Panc1 (cell line): ENCODE measurements around the gene ZNF639. TPM values are rescaled to one million over a fixed set of nuclear protein-coding genes. Genes with fewer than 3 reads are reported as not detected.

Experiments used
- ATAC-seq: fragments of 200-7000 bp; cut with Tn5 transposase; 2 replicates; pipeline ENCODE4 v1.9.1; 2020; ENCODE audit warnings: mild to moderate bottlenecking, moderate library complexity
- BruUV-seq: library from RNA; stranded (reverse); fragments of 400-500 nt; replicated peaks from 2 replicates; lab custom pipeline; 2021; lab: Mats Ljungman, UMichigan
- CTCF ChIA-PET: fragments of 300-600 bp; sonication (Branson Sonifier 250); formaldehyde crosslinking; loops from one replicate; lab custom pipeline; 2022; ENCODE audit warnings: antibody characterized with exemption; lab: Charles Lee
- POLR2A ChIA-PET: fragments of 300-600 bp; sonication (Branson Sonifier 250); formaldehyde crosslinking; loops from one replicate; lab custom pipeline; 2022; ENCODE audit warnings: antibody characterized with exemption; lab: Charles Lee
- DNase-seq: peaks from one replicate; pipeline ENCODE4 v3.0.0-alpha.2; 2010; ENCODE audit warnings: low read depth, low spot score
- H3K27ac ChIP-seq: 2 replicates; pipeline ENCODE4 v1.5.1; 2011; ENCODE audit warnings: mild to moderate bottlenecking, low read length, inconsistent platforms
- H3K27me3 ChIP-seq: fragments of 200-500 bp; sonication (Bioruptor generic); 2 replicates; pipeline ENCODE4 v1.6.0; 2014; ENCODE audit warnings: low read length, inconsistent platforms; ENCODE audit not compliant: control insufficient read depth, insufficient read depth
- H3K36me3 ChIP-seq: fragments of 200-500 bp; sonication (Bioruptor generic); 2 replicates; pipeline ENCODE4 v1.5.1; 2014; ENCODE audit warnings: inconsistent platforms, mild to moderate bottlenecking, low read length, moderate library complexity; ENCODE audit not compliant: control insufficient read depth, insufficient read depth
- H3K4me1 ChIP-seq: 2 replicates; pipeline ENCODE4 v1.5.1; 2011; ENCODE audit warnings: inconsistent platforms, mild to moderate bottlenecking, low read length, moderate library complexity; ENCODE audit not compliant: control insufficient read depth, insufficient read depth
- H3K4me3 ChIP-seq, 2 experiments: 2 replicates each; pipeline ENCODE4 v1.5.1; 2011 to 2012; ENCODE audit warnings: low read depth in 2 of 2, low read length in 2 of 2, mild to moderate bottlenecking in 2 of 2, inconsistent platforms in 1 of 2, moderate library complexity in 1 of 2
- H3K9me3 ChIP-seq: fragments of 200-500 bp; sonication (Bioruptor generic); 2 replicates; pipeline ENCODE4 v1.5.1; 2014; ENCODE audit warnings: low read depth, mild to moderate bottlenecking, inconsistent platforms, low read length, moderate library complexity; ENCODE audit not compliant: control insufficient read depth, insufficient read depth
- CTCF ChIP-seq: fragments of 450-650 bp; IDR thresholded peaks from 2 replicates; pipeline ENCODE4 v1.5.1; 2017; ENCODE audit warnings: mild to moderate bottlenecking
- POLR2AphosphoS5 ChIP-seq: IDR thresholded peaks from 2 replicates; pipeline ENCODE4 v1.6.1; 2012; ENCODE audit warnings: mild to moderate bottlenecking, low read depth, low read length, moderate library complexity
- SIN3A ChIP-seq: IDR thresholded peaks from 2 replicates; pipeline ENCODE4 v1.6.1; 2012; ENCODE audit warnings: low read depth, mild to moderate bottlenecking, low read length, moderate library complexity, borderline replicate concordance; ENCODE audit not compliant: insufficient read depth
- TCF7L2 ChIP-seq: IDR thresholded peaks from 2 replicates; pipeline ENCODE4 v1.6.1; 2011; ENCODE audit warnings: mild to moderate bottlenecking, low read depth, low read length, inconsistent platforms
- in situ Hi-C: cut with HindIII; loops from 2 replicates; pipeline ENCODE4 v1.10.0; 2016; ENCODE audit warnings: low sequenced_read_pairs, low pct_unique_long_range_greater_than_20kb
- intact Hi-C: fragments of 100-400 bp; cut with micrococcal nuclease; formaldehyde crosslinking; loops from one replicate; pipeline ENCODE4 v1.10.0; 2022; ENCODE audit not compliant: unreplicated experiment
- total RNA-seq: library from RNA; stranded (reverse); gene quantifications from one replicate; pipeline ENCODE4 v1.2.1, GENCODE V29; 2021; ENCODE audit not compliant: unreplicated experiment
- TF ChIP-seq, protein P1 (sequence below), 2 experiments: IDR thresholded peaks; 2 replicates each; pipeline ENCODE4 v1.6.1; 2011 to 2012; ENCODE audit warnings: low read depth in 2 of 2, control low read depth in 1 of 2, low read length in 1 of 2, mild to moderate bottlenecking in 1 of 2, moderate library complexity in 1 of 2; ENCODE audit not compliant: insufficient read depth in 1 of 2

Gene ZNF639
- total RNA-seq, 1 experiment from 2014 or later = 56.1 TPM

DNA sequence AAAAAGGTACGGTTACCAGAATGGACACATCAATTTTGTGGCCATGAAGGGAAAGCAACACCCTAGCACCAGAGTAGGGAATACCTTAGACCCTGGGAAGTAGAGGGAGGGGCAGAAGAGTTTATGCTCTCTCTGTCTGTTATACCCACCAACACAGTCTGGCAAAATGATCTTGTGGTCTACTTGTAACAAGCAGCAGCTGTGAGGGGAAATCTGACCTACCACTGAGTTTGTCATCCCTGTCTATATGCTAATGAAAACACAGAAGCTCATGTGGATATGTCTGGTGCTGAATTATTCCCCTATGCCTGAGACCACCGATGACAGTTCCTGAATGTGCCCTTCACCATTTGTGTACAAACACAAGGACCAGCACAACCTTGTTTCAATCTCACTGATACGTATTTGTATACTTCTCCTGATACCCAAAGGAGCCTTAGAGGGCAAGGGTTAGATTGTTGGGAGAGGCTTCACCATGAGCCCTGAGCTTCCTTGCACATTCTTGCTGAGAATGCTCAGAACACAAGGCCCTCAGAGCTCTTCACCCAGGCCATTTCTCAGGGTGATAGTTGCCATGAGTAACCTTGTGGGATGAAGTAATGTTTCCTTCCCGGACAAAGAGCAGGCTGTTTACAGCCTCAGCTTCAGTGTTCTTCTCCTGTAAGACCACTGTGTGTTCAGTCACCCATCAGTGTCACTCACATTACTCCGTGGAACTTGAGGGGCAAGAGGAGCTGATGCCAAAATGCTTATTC, 24.7 kb upstream of the ZNF639 start:
- BruUV-seq = no TSS peak
- no peak for ATAC-seq
- in situ Hi-C loops (no loop called here), intact Hi-C loops (no loop called here)
- ChIA-PET CTCF (interaction anchor here (0.9 kb wide), 1 partner anchor 151 kb away, joined by 3 read pairs; no protein-coding TSS in a partner anchor), POLR2A (no interaction called here)
- Histone ChIP-seq H3K4me1 (no peaks in the 10 kb centered on the region), H3K27me3 (peaks cover 2% of the 10 kb centered on the region; the same call in 1 of the 2 replicates), H3K36me3 (no peaks in the 10 kb centered on the region), H3K4me3 (no peak overlapping the region), H3K27ac (no peak overlapping the region), H3K9me3 (no peaks in the 10 kb centered on the region)
- no peak for DNase-seq
- no peak for TF ChIP-seq POLR2AphosphoS5
- TF ChIP-seq TCF7L2 = no peak
- TF ChIP-seq, protein P1, sequence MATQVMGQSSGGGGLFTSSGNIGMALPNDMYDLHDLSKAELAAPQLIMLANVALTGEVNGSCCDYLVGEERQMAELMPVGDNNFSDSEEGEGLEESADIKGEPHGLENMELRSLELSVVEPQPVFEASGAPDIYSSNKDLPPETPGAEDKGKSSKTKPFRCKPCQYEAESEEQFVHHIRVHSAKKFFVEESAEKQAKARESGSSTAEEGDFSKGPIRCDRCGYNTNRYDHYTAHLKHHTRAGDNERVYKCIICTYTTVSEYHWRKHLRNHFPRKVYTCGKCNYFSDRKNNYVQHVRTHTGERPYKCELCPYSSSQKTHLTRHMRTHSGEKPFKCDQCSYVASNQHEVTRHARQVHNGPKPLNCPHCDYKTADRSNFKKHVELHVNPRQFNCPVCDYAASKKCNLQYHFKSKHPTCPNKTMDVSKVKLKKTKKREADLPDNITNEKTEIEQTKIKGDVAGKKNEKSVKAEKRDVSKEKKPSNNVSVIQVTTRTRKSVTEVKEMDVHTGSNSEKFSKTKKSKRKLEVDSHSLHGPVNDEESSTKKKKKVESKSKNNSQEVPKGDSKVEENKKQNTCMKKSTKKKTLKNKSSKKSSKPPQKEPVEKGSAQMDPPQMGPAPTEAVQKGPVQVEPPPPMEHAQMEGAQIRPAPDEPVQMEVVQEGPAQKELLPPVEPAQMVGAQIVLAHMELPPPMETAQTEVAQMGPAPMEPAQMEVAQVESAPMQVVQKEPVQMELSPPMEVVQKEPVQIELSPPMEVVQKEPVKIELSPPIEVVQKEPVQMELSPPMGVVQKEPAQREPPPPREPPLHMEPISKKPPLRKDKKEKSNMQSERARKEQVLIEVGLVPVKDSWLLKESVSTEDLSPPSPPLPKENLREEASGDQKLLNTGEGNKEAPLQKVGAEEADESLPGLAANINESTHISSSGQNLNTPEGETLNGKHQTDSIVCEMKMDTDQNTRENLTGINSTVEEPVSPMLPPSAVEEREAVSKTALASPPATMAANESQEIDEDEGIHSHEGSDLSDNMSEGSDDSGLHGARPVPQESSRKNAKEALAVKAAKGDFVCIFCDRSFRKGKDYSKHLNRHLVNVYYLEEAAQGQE (IDR thresholded peaks at IDR 0.05; ENCODE audit: insufficient read depth in 1 of 2, low read depth in 2 of 2, low read length in 1 of 2) = no peak
- TF ChIP-seq CTCF = no peak
- no peak for TF ChIP-seq SIN3A

GRCh38 chr3:179299316-179299715, 23.5 kb upstream of the ZNF639 start:
- Histone ChIP-seq H3K9me3 (no peaks in the 10 kb centered on the region), H3K4me1 (no peaks in the 10 kb centered on the region), H3K27me3 (peaks cover 2% of the 10 kb centered on the region; the same call in 1 of the 2 replicates), H3K27ac (no peak overlapping the region), H3K4me3 (no peak overlapping the region), H3K36me3 (no peaks in the 10 kb centered on the region)
- TF ChIP-seq TCF7L2 (no peak), POLR2AphosphoS5 (no peak), SIN3A (no peak)
- TF ChIP-seq, protein P1 (IDR thresholded peaks at IDR 0.05; ENCODE audit: insufficient read depth in 1 of 2, low read depth in 2 of 2, low read length in 1 of 2) = no peak
- ChIA-PET CTCF (no interaction called here), POLR2A (no interaction called here)
- DNase-seq (no peak), ATAC-seq (no peak)
- intact Hi-C loops = no loop called here
- in situ Hi-C loops = no loop called here
- BruUV-seq = no TSS peak
